NCI-H345 (cell line): ENCODE measurements around the gene RWDD4.
"Not testable (repeated sequence)": the region's sequence is repeated elsewhere in the genome, so short reads cannot be mapped to it uniquely, and the experiment has no call there.

Source experiments
- DNase-seq: peaks from one replicate; lab custom pipeline; 2025; lab: John Stamatoyannopoulos, UW

RWDD4 gene

DNA sequence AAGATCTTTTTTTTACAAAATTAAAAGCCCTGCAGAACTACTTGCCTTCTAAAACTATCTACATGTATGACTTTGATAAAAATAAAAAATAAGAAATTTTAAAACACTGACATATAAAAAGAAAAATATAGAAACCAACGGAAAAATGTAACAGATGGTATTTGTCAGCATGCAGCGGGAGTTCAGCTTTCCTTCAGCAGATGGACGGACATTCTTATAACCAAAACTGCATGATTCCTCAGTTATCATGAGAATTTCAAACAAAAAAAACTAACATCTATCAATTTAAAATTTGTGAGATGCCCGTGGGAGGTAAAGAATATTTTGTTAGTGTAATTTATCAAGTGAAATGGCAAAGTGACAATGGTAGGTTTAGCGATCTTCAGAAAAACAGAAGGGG, 23.2 kb downstream of the RWDD4 start:
- no peak for DNase-seq

DNA sequence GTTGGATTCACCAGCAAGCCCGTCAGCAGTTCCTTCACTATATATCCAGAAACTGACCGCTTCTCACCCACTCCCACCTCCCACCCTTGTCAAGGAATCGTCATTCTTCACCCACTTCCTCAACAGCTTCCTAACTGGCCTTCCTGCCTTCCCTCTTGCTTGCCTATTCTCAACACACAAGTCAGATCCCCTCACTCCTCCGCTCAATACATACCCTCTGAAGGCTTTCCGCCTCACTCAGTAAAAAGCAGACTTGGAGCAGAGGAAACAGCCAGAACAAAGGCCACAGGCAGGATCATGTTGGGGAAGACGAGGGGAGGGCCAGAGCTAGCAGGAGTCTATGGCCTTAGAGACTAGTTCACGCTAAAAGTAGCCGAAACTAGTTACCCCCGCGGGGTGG, 23.7 kb downstream of the RWDD4 start:
- DNase-seq, result no peak

DNA sequence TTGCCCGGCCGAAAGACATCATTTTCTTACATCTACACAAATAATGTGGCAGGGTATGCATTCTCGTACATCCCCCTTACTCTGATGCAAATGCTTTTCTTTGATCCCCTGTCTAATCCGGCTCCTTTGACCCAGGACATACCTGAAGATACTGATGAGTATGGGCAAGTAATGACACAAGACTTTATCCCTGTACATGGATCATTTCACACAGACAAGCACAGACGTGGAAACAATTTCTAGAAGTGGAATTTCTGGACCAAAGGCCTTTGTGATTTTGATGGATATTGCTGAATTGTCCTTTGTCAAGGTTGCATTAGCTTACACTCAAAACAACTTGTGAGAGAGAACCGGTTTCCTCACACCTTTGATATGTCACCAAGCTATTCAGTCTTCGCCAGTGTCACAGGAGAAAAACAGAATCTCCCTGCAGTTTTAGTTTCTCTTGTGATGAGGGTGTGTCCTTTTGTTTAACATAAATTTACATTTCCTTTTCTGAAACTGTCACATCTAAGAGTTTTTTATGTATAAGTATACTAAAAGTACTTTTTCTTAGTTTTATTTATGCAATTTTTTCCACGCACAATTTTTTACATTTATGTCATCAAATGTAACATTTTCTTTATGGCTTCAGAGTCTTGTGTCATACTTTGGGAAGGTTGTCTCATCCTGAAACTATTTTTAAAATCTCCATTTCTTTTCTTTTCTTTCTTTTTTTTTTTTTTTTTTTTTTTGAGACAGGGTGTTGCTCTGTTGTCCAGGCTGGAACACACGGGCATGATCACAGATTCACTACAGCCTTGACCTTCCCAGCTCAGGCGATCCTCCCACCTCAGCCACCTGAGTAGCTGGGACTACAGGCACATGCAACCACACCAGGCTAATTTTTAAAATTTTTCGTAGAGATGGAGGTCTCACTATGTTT, 25.2 kb downstream of the RWDD4 start:
- no peak for DNase-seq

DNA sequence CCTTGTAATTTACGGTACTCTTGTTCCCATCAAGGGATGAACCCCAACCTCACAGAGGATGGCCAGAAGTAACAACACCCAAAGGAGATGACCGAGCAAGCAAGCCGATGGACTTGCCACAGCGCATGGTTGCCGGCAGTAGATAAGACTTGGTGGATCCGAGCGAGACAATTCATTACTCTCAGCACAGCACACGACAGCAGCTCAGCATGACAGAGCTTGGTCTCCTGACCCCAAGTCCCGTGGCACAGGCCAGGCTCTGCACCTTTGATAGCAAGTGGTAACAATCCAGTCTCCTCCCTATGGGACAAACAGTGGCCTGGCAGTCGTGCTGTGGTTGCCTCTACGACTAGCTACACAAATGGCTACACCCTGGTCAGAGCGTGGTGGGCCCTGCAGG, 26.3 kb downstream of the RWDD4 start:
- DNase-seq, result no peak

DNA sequence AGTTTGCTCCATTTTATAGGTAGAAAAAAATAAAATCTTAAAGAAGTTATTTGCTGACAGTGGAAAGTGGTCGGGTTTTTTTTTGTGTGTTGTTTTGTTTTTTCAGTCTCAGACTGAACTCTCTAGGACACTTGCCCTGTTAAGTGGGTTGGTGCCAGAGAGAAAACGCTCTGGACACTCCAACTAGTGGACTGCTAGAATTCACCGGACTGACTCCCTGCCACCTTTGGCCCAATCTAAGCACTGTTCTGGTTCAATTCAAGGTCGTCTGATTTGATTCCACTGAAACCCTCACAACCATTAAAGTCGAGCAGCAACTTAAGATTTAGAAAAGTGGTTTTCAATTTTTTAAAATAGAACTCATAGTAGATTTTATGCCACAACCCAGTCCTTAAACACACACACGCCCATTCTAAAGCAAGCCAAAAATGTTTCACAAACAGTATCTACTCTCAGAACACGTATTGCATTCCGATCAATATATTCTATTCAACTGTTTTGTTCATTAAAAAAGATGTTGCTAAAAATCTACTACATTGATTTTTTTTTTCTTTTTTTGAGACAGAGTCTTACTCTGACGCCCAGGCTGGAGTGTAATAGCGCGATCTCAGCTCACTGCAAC, 27.3 kb downstream of the RWDD4 start:
- no peak for DNase-seq

DNA sequence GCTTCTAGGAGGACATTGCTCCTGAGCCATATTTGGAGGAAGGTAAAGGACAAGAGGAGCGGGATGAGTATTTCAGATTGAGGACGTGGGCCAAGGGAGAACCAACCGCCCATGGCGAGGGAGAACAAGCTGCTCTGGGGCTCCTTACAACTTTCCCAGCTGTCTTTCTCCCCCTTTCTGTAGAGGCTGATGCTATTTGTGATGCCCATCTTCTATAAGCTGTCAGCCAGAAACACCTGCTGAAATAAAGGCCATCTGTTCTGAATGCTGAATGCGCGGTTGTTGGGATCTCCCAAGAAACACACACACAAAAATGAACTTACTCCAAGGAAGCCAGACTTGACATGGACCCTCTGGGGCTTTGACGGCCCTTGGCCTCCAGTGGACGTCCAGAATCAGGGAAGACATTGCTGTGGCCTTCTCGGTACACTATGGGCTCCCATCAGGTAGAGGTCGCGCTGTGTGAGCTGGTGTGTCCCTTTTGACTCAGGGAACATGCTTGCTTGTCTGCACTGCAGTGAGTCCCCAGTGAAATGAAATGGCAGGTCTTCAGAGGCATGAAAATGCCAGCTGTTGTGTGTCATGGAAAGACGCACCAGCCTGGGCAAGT, 30.9 kb downstream of the RWDD4 start:
- no peak for DNase-seq

DNA sequence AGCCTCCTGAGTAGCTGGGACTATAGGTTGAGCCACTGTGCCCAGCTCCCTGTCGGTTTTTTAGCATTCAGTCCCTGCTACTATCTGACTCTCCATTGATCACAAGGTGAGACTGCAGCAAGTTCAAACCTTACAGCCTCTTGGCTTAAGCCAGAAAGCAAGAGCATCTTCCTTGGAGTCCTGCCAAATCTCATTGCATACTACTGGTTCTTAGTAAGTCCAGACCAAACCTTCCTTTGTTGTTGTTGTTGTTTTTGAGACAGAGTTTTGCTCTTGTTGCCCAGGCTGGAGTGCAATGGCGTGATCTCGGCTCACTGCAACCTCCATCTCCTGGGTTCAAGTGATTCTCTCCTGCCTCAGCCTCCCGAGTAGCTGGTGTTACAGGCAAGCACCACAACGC, 31.7 kb downstream of the RWDD4 start:
- not testable (repeated sequence) for DNase-seq

DNA sequence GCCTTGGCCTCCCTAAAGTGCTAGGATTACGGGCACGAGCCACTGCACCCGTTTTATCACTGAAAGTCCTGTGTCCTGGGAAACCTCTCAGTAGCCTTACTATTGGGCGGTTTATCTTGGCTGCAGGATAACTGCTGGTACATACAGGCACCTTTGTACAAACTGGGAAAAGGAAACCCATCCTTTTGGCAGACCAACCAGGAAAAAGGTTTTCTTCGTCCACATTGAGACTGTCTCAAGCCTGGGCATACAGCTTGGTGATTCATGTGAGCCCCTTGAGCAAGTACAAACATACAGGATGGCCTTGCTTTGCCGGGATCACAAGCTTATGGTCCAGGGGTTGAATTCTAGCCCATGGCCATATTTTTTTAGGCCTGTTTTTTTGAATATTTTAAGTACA, 32.8 kb downstream of the RWDD4 start:
- DNase-seq, result no peak

DNA sequence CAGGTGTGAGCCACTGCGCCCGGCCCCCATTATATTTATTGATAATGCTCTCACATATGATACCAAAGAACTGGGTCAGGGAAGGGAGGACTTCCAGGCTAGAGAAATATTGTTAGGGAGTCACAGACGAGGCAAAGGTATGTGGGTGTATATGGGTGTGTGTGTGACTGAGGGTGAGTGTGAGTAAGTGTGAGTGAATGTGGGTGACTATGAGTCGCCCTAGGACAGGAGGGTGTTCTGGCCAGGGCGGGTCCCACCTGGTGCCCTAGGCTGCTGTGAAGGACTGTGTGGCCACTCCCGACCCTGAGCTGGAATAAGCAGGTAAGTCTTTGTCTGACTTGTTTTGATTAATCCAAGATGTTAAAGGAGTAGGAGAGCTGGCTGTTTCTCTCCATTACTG, 34.4 kb downstream of the RWDD4 start:
- no peak for DNase-seq

DNA sequence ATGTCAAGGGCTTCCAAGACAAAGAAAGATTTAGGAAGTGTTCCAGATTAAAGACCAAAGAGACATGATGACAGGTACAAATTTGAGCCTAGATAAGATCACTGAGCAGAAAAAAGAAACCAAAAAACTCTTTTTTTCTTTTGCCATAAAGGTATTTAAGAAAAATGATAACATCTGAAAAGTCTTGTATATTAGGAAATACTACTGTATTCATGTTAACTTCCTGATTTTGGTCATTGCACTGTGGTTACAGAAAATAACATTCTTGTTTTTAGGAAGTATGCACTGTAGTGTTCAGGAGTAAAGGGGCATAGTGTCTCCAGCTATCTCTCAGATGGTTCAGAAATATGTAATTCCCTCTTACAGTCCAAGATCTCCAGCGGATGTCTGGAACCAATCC, 37.1 kb downstream of the RWDD4 start:
- no peak for DNase-seq

DNA sequence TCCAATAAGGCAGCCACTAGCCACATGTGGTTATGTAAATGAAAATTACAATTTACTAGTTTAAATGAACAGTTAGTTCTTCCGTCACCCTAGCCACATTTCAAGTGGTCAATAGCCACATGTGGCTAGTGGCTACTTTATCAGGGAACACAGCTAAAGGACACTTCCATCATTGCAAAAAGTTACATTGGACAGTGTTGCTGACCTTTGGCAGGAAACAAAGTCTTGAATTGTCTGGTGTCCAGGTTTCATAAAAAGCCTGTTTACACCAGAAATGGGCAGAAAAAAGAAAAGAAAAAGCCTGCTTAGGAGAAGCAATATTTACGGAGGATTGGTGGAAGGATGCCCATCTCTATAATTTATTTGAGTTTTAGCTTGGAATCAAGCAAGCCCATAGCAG, 38.6 kb downstream of the RWDD4 start:
- no peak for DNase-seq

DNA sequence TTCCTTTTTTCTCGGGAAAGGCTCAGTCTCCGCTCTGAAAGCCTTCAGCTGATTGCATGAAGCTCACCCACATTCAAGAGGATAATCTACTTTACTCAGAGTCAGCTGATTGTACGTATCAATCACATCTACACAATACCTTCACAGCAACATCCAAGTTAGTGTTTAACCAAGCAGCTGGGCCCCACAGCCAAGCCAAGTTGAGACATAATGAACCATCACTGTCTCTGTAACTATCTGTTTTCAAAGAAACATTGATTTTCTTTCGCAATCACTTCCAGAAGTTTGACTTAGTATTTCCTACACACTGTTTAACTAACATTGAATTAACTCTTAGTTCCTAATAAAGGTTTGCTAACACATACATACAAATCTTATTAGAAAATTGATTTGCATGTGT, 40.3 kb downstream of the RWDD4 start:
- no peak for DNase-seq

DNA sequence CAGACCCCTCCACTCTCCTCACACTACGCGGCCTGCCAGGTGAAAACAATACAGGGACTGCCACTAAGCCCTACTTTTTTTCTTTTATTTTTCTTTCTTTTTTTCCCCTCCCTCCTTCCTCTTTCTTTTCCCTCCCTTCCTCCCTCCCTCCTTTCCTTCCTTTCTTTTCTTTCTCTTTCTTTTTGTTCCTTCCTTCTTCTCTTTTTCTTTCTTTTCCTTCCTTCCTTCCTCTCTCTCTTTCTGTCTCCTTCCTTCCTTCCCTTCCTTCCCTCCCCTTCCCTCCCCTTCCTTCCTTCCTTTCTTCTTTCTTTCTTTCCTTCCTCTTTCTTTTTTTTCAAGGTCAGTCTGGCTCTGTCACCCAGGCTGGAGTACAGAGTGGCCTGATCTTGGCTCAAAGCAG, 41.9 kb downstream of the RWDD4 start:
- DNase-seq, result no peak

DNA sequence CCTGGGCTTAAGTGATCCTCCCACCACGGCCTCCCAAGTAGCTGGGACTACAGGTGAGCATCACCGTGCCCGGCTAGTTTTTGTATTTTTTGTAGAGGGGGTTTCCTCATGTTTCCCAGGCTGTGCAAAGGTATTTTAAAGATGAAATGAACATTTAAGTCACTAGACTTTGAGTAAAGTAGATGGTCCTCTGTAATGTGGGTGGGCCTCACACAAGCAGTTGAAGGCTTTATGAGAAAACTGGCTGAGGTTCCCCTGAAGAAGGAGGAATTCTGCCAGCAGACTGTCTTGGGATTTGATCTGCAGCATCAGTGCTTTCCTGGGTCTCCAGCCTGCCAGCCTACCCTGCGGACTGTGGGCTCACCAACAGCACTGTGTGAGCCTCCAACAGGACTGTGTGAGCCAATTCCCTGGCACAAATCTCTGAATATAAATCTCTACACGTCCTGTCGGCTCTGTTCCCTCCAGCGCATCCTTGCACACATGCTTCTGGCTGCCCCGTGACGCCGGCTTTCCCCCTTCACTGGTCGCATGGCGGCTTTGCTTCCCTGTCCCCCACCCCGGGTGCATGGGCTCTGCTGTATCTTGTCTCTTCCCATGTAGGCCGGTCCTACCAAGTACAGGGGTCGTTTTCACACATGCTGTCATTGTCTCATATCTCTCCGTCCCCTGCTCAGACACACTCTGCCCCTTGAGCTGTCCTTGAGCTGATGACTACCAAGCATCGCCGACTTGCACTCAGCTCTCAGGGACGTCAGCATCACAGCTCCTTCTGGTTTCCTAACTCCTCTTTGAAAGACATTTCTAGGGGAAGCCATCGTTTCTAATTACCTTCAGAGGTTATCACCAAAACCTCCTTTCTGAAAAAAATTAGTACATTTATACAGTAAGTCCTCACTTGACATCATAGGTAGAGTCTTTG, 46.4 kb downstream of the RWDD4 start:
- DNase-seq, result no peak

DNA sequence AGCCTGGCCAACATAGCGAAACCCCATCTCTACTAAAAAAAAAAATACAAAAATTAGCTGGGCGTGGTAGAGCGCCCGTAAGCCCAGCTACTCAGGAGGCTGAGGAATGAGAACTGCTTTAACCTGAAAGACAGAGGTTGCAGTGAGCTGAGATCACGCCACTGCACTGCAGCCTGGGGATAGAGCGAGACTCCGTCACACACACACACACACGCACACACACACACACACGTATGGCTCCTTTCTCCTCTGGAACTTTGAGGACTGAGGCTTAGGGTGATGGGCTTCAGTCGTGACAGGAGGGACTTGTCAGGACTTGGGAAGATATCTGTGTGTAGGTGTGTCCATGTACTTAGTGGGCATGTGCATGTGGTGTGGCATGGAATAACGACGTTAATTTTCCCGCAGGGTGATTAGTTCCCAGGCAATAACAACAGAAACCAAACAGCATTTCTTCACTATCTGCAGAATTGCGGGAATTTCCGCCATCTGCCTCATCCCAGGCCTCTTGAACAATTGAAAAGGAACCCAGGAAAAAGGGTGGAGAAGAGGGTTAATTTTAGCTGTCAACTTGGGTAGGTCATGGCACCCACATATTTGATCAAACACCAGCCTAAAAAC, 47.7 kb downstream of the RWDD4 start:
- DNase-seq, result no peak

DNA sequence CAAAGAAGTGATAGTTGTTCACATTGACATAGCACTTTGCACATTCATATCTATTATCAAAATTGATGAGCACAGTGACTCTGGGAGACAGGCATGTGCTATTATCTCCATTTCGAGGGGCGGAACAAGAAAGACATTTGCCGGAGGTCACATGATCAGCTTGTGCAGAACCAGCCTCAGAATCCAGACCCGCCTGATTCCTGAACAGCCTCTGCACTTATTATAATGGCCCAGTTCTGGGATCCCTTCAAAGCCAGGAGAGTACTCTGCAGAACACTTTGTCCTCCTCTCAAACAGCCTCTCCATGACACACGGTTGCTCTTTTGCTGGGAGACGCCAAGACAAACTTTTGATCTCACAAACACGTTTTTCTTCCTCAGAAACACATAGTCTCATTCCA, 48.4 kb downstream of the RWDD4 start:
- no peak for DNase-seq

DNA sequence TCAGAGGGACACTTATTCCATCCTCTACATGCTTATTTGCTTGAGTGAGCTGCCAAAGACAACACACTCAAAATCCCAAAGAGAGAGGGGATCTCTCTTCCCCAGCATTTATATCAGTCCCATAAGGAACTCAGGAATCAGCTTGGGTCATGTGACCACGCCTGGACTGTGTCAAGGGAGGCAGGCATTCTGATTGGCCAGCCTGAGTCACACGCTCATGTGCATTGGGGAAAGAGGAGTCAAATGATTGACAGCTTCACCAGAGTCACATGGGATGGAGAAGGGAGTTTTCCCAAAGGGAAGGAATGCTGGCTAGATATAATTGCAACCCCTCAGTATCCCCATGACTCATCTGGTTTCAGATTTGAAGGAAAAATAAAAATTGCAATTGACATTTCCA, 49.0 kb downstream of the RWDD4 start:
- DNase-seq, result no peak

DNA sequence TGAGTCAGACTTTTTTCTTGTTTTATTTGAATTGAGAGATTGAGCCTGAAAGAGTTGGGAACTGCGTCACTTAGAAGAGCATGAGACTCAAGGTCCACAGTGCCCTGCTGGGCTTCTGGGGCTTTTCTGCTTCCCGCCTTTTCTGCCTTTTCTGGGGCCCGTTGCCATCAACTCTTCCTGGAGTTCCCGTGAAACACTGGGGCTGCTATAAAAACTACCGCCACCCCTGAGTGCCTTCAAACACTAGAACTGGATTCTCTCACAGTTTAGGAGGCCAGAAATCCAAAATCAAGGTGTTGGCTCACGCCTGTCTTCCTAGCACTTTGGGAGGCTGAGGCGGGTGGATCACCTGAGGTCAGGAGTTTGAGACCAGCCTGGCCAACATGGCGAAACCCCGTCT, 49.8 kb downstream of the RWDD4 start:
- no peak for DNase-seq

DNA sequence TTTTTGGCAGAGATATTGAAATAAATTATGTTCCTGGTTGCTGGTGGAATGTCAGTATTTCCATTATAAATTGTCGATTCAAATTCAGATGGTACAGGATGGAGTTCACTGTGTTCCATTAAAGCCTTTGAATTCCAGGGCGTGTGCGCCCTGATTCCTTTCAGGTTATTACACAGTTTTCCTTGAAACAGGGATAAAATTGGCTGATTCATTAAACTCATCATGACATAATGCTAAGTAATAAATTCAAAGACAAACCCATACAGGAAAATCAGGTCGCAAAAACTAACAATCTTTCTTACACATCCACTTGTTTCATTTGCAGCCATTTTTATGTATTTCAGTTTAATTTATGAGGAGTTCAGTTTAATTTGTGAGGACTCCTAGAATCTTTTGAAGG, 51.1 kb downstream of the RWDD4 start:
- DNase-seq, result no peak

DNA sequence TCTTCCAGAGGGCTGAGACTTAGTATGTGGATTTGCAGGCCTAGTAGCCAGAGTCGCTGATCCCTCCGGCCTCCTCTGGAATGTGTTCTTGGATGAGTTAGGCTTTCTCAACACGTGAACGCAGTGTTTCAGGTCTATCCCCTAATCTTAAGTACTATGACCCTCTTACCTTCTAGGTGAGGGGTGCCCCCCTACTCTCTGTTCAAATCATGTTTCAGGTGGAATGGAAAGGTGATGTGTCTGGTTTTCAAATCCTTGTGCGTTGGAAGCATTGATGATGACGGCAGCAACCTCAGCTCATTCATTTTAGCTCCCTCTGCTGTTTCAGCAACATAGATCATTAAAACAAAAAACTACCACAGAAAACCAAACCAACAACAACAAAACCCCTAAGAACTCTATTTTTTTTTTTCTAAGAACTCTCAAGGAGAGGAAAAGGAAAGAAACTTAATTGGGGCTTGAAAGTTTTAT, 56.4 kb downstream of the RWDD4 start:
- no peak for DNase-seq

DNA sequence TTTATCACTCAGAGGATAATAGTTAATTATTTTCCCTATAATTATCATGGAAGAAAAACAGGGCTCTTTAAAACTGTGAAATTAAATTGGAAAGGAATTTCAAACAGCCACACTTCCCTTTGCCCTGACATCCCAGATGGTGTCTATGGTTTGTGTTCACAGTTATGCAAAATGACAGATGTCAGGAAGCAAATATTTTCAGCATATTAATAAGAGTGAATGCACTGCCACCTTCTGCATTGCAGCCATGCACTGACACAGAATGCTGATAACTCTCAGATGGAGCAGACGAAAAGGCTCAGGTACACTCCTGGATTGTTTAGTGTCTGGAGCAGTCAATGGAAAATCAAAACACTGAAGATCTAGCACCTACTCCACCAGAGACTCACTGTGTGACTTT, 57.6 kb downstream of the RWDD4 start:
- DNase-seq, result no peak
